ENCODE measurements around the gene NOS1AP.

NOS1AP gene

GRCh38 chr1:162138599-162139181 is 69.2 kb downstream of the NOS1AP start:
- FAIRE-seq, result no peak

GRCh38 chr1:162139211-162139610 is 69.7 kb downstream of the NOS1AP start:
- no peak for FAIRE-seq

DNA sequence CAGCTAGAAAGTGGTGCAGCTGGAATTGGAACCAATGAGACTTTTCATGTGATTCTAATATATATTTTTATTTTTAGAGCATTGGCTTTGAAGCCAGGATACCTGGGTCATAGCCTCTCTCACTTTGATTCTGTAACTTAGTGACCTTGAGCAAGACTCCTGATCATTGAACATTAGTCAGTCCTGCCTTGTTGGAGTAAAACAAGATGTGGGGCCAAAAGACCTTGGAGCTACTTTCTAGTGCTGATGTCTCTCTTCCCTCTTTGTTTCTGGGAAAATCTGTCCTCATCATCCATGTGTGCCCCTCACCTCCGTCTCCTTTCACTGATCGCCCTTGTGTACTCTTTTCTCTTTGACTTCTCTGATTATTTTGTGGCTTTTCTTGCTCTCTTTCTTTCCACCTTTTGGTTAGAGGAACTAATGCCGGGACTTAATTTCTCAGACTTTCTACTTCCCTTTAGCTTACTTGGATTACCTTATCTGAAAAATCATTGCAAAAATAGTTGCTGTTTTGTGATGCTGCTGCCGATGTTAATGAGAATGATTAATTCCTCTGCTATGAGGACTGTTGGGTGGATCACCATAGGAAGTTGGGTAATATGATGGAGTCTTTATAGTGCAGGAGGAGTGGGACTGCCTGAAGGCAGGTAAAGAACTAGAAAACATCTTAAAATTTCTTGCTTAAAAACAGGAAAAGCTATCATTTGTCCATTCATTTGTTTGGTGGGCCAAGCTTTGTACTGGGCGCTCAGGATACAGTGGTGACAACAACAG is 72.0 kb downstream of the NOS1AP start:
- FAIRE-seq, result no peak

- no peak for FAIRE-seq
Measured at GRCh38 chr1:162142968-162143367, 73.5 kb downstream of the NOS1AP start.

- no peak for FAIRE-seq
Measured at GRCh38 chr1:162144268-162144667, 74.8 kb downstream of the NOS1AP start.

DNA sequence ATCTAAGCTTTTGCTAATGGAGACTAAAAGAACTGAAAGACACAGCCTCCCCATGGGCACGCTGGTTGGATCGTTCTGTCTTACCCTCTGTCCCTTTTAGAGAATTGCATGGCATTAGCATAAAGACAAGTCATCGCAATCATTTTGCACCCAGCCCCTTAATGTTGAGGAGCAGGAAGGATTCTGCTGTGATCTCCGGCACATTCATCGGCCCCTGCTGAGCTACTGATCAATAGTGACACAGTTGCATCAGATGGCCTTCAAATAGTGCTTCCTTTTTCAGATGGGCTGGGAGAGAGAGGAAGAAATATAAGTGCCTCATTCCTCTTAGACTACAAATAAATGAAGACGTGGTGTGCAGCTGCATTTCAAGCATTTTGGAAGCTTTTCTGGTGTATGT is 75.4 kb downstream of the NOS1AP start:
- FAIRE-seq, result no peak

GRCh38 chr1:162145280-162145965 is 75.9 kb downstream of the NOS1AP start:
- no peak for FAIRE-seq

GRCh38 chr1:162145966-162146696 is 76.6 kb downstream of the NOS1AP start:
- no peak for FAIRE-seq

DNA sequence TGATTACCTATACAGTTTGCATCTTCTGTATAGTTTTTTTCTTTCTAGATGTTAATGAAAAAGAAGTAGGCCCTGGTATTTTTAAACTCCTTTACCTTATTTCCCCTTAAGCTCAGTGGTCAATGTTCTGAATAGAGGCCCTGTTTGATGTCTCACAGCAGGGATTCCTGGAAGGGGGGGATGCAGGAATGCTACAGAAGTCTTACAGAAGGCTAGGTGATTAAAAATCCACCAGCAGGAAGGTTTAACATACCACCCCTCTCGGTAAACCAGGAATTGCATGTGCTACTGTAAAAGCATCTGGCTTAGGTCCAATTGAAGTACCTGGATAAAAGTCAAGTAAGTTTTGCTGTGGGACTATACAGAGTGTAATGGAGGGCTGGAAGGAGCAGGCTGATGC is 78.3 kb downstream of the NOS1AP start:
- no peak for FAIRE-seq

GRCh38 chr1:162150112-162150511 is 80.6 kb downstream of the NOS1AP start:
- FAIRE-seq, result no peak

GRCh38 chr1:162151900-162152829 is 82.7 kb downstream of the NOS1AP start:
- no peak for FAIRE-seq

GRCh38 chr1:162153374-162153773 is 83.9 kb downstream of the NOS1AP start:
- FAIRE-seq, result no peak

GRCh38 chr1:162157469-162157868 is 88.0 kb downstream of the NOS1AP start:
- FAIRE-seq, result no peak

- FAIRE-seq, result no peak
Measured at GRCh38 chr1:162158624-162159271, 89.3 kb downstream of the NOS1AP start.

DNA sequence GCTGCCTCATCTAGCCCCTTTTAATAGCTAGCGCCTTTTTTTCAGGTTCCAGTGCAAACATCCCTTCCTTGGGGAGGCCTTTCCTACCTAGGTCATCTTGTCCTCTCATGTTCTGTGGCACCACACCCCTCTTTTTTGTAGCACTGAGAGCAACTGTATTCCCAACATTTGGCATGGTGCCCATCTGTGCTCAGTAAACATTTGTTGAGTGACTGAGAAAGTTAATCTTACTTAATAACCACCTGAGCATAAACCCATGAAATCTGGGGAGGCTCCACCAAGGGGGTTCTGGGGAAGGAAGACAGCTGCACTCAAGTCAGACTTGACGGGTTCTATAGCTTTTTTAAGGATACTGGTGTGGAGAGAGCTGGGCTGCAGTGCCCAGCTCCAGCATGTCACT is 90.0 kb downstream of the NOS1AP start:
- FAIRE-seq, result no peak

GRCh38 chr1:162161916-162162550 is 92.5 kb downstream of the NOS1AP start:
- FAIRE-seq, result no peak

DNA sequence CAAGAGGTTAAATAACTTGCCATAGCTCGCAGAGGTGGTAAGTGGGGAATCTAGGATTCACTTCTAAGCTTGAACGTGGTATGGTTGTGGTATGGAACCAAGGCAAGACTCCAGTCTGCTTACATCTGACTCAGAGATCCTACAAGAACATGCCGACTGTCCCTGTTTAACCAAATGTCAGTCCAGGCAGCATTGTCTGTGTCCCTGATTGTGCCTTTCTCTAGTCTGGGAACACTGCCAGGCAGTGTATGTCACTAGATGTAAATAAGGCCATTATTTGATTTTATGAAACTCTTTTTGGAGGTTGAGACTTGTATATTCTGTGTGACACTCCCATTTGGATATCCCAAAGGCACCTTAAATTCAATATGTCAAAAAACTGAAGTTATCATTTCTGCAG is 96.0 kb downstream of the NOS1AP start:
- FAIRE-seq, result no peak

GRCh38 chr1:162166917-162167615 is 97.6 kb downstream of the NOS1AP start:
- FAIRE-seq, result no peak

GRCh38 chr1:162168261-162168660 is 98.8 kb downstream of the NOS1AP start:
- no peak for FAIRE-seq

- no peak for FAIRE-seq
Measured at GRCh38 chr1:162169031-162169790, 99.7 kb downstream of the NOS1AP start.

Measured in colon (tissue), 2 donors.